GM06990 (cell line): ENCODE measurements around the gene RAB13.

Experiments
- DNase-seq: peaks from one replicate; pipeline ENCODE4 v3.0.0-alpha.2; 2011; ENCODE audit not compliant: insufficient read length; ENCODE audit errors: extremely low read depth
- H3K27me3 ChIP-seq: replicated peaks from 2 replicates; pipeline ENCODE4 v1.6.0; 2011; ENCODE audit warnings: low read length; ENCODE audit not compliant: control insufficient read depth, insufficient read depth
- H3K36me3 ChIP-seq: 2 replicates; pipeline ENCODE4 v1.5.1; 2011; ENCODE audit warnings: low read length; ENCODE audit not compliant: control insufficient read depth, insufficient read depth
- H3K4me3 ChIP-seq: replicated peaks from 2 replicates; pipeline ENCODE4 v1.5.1; 2011; ENCODE audit warnings: low read depth, mild to moderate bottlenecking, control low read depth, low read length
- TF ChIP-seq, protein P1 (sequence below): IDR thresholded peaks from 2 replicates; pipeline ENCODE4 v1.5.1; 2011; ENCODE audit warnings: low read length, control low read depth, mild to moderate bottlenecking, inconsistent platforms; ENCODE audit not compliant: insufficient read depth, poor library complexity, severe bottlenecking

Gene RAB13

GRCh38 chr1:153967107-153967999 is 18.8 kb downstream of the RAB13 start, which contains the start of gene CREB3L4:
TSS of gene CREB3L4 (plus strand) at chr1:153967902. CDS start at chr1:153968526, 624 bp downstream.
- TF ChIP-seq, protein P1, sequence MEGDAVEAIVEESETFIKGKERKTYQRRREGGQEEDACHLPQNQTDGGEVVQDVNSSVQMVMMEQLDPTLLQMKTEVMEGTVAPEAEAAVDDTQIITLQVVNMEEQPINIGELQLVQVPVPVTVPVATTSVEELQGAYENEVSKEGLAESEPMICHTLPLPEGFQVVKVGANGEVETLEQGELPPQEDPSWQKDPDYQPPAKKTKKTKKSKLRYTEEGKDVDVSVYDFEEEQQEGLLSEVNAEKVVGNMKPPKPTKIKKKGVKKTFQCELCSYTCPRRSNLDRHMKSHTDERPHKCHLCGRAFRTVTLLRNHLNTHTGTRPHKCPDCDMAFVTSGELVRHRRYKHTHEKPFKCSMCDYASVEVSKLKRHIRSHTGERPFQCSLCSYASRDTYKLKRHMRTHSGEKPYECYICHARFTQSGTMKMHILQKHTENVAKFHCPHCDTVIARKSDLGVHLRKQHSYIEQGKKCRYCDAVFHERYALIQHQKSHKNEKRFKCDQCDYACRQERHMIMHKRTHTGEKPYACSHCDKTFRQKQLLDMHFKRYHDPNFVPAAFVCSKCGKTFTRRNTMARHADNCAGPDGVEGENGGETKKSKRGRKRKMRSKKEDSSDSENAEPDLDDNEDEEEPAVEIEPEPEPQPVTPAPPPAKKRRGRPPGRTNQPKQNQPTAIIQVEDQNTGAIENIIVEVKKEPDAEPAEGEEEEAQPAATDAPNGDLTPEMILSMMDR, result peak; percentile 55
- peak within 1 kb of the TSS; percentile 64 for H3K4me3 ChIP-seq
- H3K36me3 ChIP-seq, result peaks cover under 1% of the 10 kb centered on the region
- DNase-seq, result peak; percentile 89
- H3K27me3 ChIP-seq, result no peaks in the 10 kb centered on the region

- DNase-seq, result no peak
- Histone ChIP-seq H3K27me3 (no peaks in the 10 kb centered on the region), H3K4me3 (peak overlapping the region; percentile 81), H3K36me3 (peaks cover 6% of the 10 kb centered on the region)
- TF ChIP-seq, protein P1, result no peak
These were observed 22.2 kb downstream of the RAB13 start for GRCh38 chr1:153963850-153964331.

DNA sequence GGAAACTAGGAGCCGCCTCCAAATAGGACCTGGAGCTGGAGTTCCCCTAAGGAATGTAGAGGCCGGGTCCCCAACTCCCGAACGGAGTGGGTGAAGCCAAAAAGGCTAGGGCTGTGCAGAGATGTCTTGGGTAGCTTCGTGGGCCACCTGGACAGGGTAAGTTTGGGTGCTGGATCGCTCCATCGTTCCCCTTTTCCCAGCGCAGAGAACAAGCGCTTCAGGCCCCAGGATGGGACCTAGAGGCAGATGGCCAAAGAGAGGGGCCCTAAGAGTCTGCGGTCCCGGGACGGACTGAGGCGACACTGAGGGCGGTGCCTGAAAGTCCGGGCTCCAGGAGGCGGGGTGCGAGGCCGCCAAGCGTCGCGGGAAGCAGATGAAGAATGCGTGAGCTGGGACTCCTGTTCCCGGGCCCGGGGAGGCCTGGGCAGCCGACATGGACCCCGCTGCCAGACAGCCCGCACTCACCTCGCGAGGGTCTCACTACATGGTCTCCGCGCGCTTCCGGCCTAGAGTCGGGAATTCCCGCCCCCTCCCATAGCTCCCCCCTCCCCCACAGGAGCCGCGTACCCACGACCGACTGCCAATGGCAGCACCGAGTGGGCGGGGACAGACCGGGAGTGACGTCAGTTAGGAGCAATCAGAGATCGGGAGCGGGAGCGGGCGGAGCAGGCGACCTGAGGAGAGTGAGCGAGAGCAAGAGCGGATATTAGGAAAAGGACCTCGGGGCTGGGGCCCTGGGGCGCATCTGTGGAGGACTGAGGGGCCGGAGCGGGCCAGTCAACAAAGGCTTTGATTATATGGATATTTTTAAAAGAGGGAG is 22.9 kb downstream of the RAB13 start, which contains the start of gene SLC39A1:
SLC39A1 (minus strand) TSS at position 508 of the 820 bp plus-strand sequence. CDS start 822 bp downstream, outside the sequence.
- H3K4me3 ChIP-seq, result peak within 1 kb of the TSS; percentile 81
- TF ChIP-seq, protein P1, result no peak
- peaks cover 6% of the 10 kb centered on the region for H3K36me3 ChIP-seq
- peak; percentile 94 for DNase-seq
- H3K27me3 ChIP-seq, result no peaks in the 10 kb centered on the region

DNA sequence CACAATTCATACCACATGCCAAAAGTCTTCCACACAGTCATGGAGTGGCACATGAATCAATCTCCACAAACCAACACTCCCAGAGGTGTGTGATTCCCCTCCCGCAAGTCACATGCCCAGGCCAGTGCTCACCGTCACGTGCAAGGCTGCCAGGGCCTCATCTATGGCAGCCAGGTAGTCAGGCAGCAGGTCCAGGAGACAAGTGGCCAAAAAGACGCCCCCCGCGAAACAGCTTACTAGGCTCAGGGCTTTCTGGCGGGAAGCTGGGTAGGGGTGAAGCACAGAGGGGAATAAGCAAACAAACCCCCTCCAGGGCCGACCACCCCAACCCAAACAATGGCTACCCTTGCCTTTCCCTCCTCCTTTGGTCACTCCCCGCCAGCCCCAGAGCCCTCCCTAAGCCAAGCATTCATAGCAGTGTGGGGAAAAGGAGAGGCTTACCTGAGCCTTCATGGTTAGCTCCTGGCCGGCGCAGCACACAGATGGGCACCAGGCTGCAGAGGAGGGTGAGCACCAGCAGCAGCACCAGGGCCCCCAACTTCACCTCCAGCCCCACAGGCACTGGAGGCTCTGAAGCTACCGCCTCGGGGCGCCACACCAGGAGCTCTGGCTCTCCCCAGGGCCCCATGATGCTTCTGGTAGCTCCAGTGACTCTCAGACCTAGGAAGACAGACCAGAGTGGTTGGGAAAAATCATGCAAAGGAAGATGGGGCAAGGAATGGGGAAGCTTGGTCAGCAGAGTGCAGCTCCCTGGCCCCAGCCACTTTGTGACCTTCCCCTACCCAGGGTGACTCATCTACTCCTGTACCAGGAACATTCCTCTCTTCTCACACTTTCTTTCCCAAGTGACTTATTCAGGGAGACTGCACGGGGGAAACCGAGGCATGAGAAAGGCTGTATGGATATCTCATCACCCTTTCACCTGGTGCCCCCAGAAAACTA is 23.8 kb downstream of the RAB13 start:
- H3K36me3 ChIP-seq, result peaks cover 6% of the 10 kb centered on the region
- no peak for DNase-seq
- TF ChIP-seq, protein P1, result no peak
- no peaks in the 10 kb centered on the region for H3K27me3 ChIP-seq
- H3K4me3 ChIP-seq, result peak overlapping the region; percentile 81

DNA sequence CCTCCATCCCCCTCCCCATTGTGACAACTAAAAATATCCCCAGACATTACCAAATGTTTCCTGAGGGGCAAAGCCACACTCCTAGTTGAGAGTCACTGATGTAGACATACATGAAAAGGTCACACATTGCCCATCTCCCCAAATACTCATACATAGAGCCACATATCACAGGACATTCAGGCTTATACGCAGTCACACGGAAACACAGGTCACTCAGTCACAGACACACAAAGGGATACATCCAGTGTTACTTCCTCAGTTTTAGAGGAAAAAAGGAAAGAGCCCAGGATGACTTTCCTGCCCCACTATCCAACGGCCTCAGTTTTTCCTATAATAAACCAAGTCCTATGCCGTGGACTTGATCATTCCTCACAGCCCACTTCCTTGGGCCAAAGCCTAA is 24.7 kb downstream of the RAB13 start:
- TF ChIP-seq, protein P1, result no peak
- peak overlapping the region; percentile 81 for H3K4me3 ChIP-seq

More for the DNA sequence above, 24.7 kb downstream of the RAB13 start:
- Histone ChIP-seq H3K27me3 (no peaks in the 10 kb centered on the region), H3K36me3 (peaks cover 6% of the 10 kb centered on the region)
- no peak for DNase-seq
